SK-N-SH (cell line): ENCODE results near the gene PLB1. TPM values are rescaled to one million over a fixed set of nuclear protein-coding genes. Genes with fewer than 3 reads are reported as not detected.

Experiments
- CTCF ChIA-PET: fragments of 300-600, 350-600 bp; formaldehyde crosslinking; extraction: SDS; loops from one replicate; lab custom pipeline; 2021; lab: Yijun Ruan, JAX
- POLR2A ChIA-PET: fragments of 350-600 bp; sonication (Branson Sonifier 250); formaldehyde crosslinking; extraction: SDS; loops from one replicate; lab custom pipeline; 2020; ENCODE audit warnings: antibody characterized with exemption, inconsistent platforms; lab: Yijun Ruan, JAX
- DNase-seq: peaks from one replicate; pipeline ENCODE4 v3.0.0; 2012
- H2AFZ ChIP-seq: fragments of 200-600 bp; sonication (generic); 2 replicates; pipeline ENCODE4 v1.8.1; 2016; ENCODE audit warnings: antibody characterized with exemption, mild to moderate bottlenecking, low read depth
- H3F3A ChIP-seq: fragments of 200-600 bp; sonication (generic); replicated peaks from 2 replicates; pipeline ENCODE3; 2016; ENCODE audit warnings: antibody characterized with exemption, mild to moderate bottlenecking; ENCODE audit not compliant: insufficient read depth
- H3K27ac ChIP-seq, 2 experiments: fragments of 200-500 bp in 1 of 2; fragments of 200-600 bp in 1 of 2; sonication (Bioruptor generic) in 1 of 2; sonication (generic), shearing (Covaris generic) in 1 of 2; 2 replicates each; pipeline versions ENCODE4 v1.5.1 to v1.6.1; 2014 to 2016; ENCODE audit warnings: low read depth in 2 of 2, inconsistent platforms in 1 of 2, low read length in 1 of 2, mild to moderate bottlenecking in 1 of 2, mixed read lengths in 1 of 2
- H3K27me3 ChIP-seq: fragments of 200-600 bp; sonication (generic), shearing (Covaris generic); 2 replicates; pipeline ENCODE4 v1.6.1; 2016; ENCODE audit warnings: mixed run types; ENCODE audit not compliant: insufficient read depth
- H3K36me3 ChIP-seq, 2 experiments: fragments of 200-500 bp in 1 of 2; fragments of 200-600 bp in 1 of 2; sonication (Bioruptor generic) in 1 of 2; sonication (generic) in 1 of 2; replicated peaks in 1 of 2; 2 replicates each; pipeline versions ENCODE3 to v1.5.1; 2014 to 2016; ENCODE audit warnings: low read length in 1 of 2, mild to moderate bottlenecking in 1 of 2; ENCODE audit not compliant: insufficient read depth in 2 of 2, control insufficient read depth in 1 of 2
- H3K4me1 ChIP-seq, 2 experiments: fragments of 200-500 bp in 1 of 2; fragments of 200-600 bp in 1 of 2; sonication (Bioruptor generic) in 1 of 2; sonication (generic), shearing (Covaris generic) in 1 of 2; 2 replicates each; pipeline versions ENCODE4 v1.5.1 to v1.6.1; 2014 to 2016; ENCODE audit warnings: low read depth in 1 of 2, low read length in 1 of 2, mixed run types in 1 of 2; ENCODE audit not compliant: insufficient read depth in 2 of 2, control insufficient read depth in 1 of 2
- H3K4me2 ChIP-seq: fragments of 200-600 bp; sonication (generic), shearing (Covaris generic); 2 replicates; pipeline ENCODE4 v1.6.1; 2017; ENCODE audit warnings: mixed run types
- H3K4me3 ChIP-seq, 2 experiments: fragments of 200-500 bp in 1 of 2; fragments of 200-600 bp in 1 of 2; sonication (Bioruptor generic) in 1 of 2; sonication (generic), shearing (Covaris generic) in 1 of 2; 2 replicates each; pipeline versions ENCODE4 v1.5.1 to v1.8.1; 2014 to 2016; ENCODE audit warnings: low read depth in 2 of 2, inconsistent platforms in 1 of 2, low read length in 1 of 2, mild to moderate bottlenecking in 1 of 2, mixed read lengths in 1 of 2, moderate library complexity in 1 of 2
- H3K79me2 ChIP-seq: fragments of 200-600 bp; sonication (generic); 2 replicates; pipeline ENCODE4 v1.8.1; 2017; ENCODE audit warnings: mild to moderate bottlenecking; ENCODE audit not compliant: insufficient read depth
- H3K9ac ChIP-seq: fragments of 200-600 bp; sonication (generic); 2 replicates; pipeline ENCODE4 v1.6.1; 2017; ENCODE audit warnings: mixed run types
- H3K9me2 ChIP-seq: fragments of 200-600 bp; sonication (generic); 2 replicates; pipeline ENCODE4 v1.6.1; 2017; ENCODE audit warnings: mixed run types
- H3K9me3 ChIP-seq: fragments of 200-600 bp; sonication (generic); 2 replicates; pipeline ENCODE4 v1.6.1; 2017; ENCODE audit warnings: mixed run types, mild to moderate bottlenecking, moderate library complexity
- H4K20me1 ChIP-seq: fragments of 200-600 bp; sonication (generic); 2 replicates; pipeline ENCODE4 v1.6.1; 2017; ENCODE audit warnings: mild to moderate bottlenecking, mixed run types; ENCODE audit not compliant: insufficient read depth
- ELF1 ChIP-seq: IDR thresholded peaks from 2 replicates; pipeline ENCODE4 v1.4.0; 2012
- EP300 ChIP-seq, 2 experiments: IDR thresholded peaks; 2 replicates each; pipeline versions ENCODE4 v1.4.0 to v1.6.1; 2012; ENCODE audit warnings: borderline replicate concordance in 1 of 2, low read depth in 1 of 2, low read length in 1 of 2
- FOSL2 ChIP-seq: IDR thresholded peaks from 2 replicates; pipeline ENCODE4 v1.4.0; 2012; ENCODE audit warnings: low read depth, mild to moderate bottlenecking, moderate library complexity, borderline replicate concordance
- FOXM1 ChIP-seq: IDR thresholded peaks from 2 replicates; pipeline ENCODE4 v1.4.0; 2012; ENCODE audit warnings: low read depth, mild to moderate bottlenecking
- MXI1 ChIP-seq: IDR thresholded peaks from 2 replicates; pipeline ENCODE4 v1.6.1; 2012; ENCODE audit warnings: mild to moderate bottlenecking, low read depth, low read length, improper control_type of control experiment
- NRF1 ChIP-seq: IDR thresholded peaks from 2 replicates; pipeline ENCODE4 v1.6.1; 2012; ENCODE audit warnings: low read depth, mild to moderate bottlenecking, low read length
- POLR2AphosphoS5 ChIP-seq: IDR thresholded peaks from 2 replicates; pipeline ENCODE4 v1.6.1; 2012; ENCODE audit warnings: low read depth, low read length
- RAD21 ChIP-seq: IDR thresholded peaks from 2 replicates; pipeline ENCODE4 v1.6.1; 2012; ENCODE audit warnings: mild to moderate bottlenecking, low read length
- RXRA ChIP-seq: IDR thresholded peaks from 2 replicates; pipeline ENCODE4 v1.4.0; 2012; ENCODE audit warnings: low read depth, mild to moderate bottlenecking, borderline replicate concordance
- SMC3 ChIP-seq: IDR thresholded peaks from 2 replicates; pipeline ENCODE4 v1.6.1; 2012; ENCODE audit warnings: low read depth, low read length, improper control_type of control experiment
- TEAD4 ChIP-seq: IDR thresholded peaks from 2 replicates; pipeline ENCODE4 v1.4.0; 2012; ENCODE audit warnings: mild to moderate bottlenecking, borderline replicate concordance; ENCODE audit not compliant: insufficient read depth
- YY1 ChIP-seq: IDR thresholded peaks from 2 replicates; pipeline ENCODE4 v1.4.0; 2012; ENCODE audit warnings: low read depth, mild to moderate bottlenecking
- WGBS: methylation state at CpG from one replicate; pipeline ENCODE4 v1.1.6; 2017; ENCODE audit warnings: low lambda C conversion rate; 5-methylcytosine and 5-hydroxymethylcytosine counted together
- polyA plus RNA-seq, 3 experiments: library from polyadenylated mRNA; depleted of rRNA; stranded (reverse); fragments of >200 nt; gene quantifications; 2 replicates each; pipeline ENCODE4 v1.2.3, GENCODE V29; 2012
- TF ChIP-seq, protein P1 (sequence below): IDR thresholded peaks from 2 replicates; pipeline ENCODE4 v1.4.0; 2012; ENCODE audit warnings: low read depth, borderline replicate concordance
- TF ChIP-seq, protein P2 (sequence below): IDR thresholded peaks from 2 replicates; pipeline ENCODE4 v1.4.0; 2012; ENCODE audit warnings: low read depth
- TF ChIP-seq, protein P3 (sequence below): IDR thresholded peaks from 2 replicates; pipeline ENCODE4; 2012

Gene PLB1
- polyA plus RNA-seq, 1 of the 3 experiments (the other 2 are of a cell fraction) = 0.10 TPM

DNA sequence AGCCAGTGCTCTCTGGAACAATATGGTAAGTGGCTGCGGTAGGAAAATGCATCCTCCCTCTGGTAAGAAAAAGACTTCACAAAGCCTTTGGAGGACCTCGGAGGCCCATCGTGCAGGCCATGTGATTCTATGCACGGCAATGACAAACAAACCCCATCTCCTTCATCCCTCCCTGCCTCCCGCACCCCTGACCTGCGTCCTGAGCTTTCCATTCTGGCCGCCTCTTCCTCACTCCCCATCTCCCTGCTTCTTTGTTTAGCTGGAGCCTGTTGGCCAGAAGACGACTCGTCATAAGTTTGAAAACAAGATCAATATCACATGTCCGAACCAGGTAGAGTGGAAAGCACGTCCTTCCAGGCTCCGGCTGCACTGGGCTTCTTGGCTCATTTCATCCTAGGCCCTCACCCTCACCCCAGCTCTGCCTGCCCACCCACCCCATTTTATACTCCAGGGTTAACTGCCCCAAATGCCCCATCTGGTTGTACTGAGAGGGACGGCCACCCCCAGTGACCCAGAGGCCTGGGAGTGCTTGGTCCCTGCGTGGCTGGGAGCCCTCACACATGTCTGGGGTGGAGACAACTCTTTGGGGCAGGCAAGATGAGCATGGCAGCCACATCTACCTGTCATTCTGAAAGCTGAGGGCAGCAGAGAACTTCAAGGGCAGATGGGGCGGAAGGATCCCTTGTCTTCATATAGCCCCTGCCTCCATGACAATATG, 94.0 kb downstream of the PLB1 start:
- no peaks in the 10 kb centered on the region for H3K9me2 ChIP-seq
- H3K4me2 ChIP-seq = no peak overlapping the region
- no peaks in the 10 kb centered on the region for H3K36me3 ChIP-seq
- H3K9me3 ChIP-seq = no peaks in the 10 kb centered on the region
- no peak overlapping the region for H3K4me3 ChIP-seq
- no peaks in the 10 kb centered on the region for H3K79me2 ChIP-seq
- no peaks in the 10 kb centered on the region for H4K20me1 ChIP-seq
- POLR2A ChIA-PET = no interaction called here
- no peaks in the 10 kb centered on the region for H3K27me3 ChIP-seq
- H3F3A ChIP-seq = peaks cover 6% of the 10 kb centered on the region
- DNase-seq = no peak
- 95% methylated on average over 15 of the region's 15 CpGs for WGBS
- peaks cover 8 to 12% of the 10 kb centered on the region in 2 experiments; a peak in 3 of 4 replicates for H3K4me1 ChIP-seq
- H3K27ac ChIP-seq = no peak overlapping the region
- CTCF ChIA-PET = interaction anchor here (1.0 to 1.8 kb wide), 3 partner anchors 13 to 23 kb away, joined by 3 to 7 read pairs (median 4); no protein-coding TSS in a partner anchor
- H3K9ac ChIP-seq = no peak overlapping the region
- TF ChIP-seq, protein P1, sequence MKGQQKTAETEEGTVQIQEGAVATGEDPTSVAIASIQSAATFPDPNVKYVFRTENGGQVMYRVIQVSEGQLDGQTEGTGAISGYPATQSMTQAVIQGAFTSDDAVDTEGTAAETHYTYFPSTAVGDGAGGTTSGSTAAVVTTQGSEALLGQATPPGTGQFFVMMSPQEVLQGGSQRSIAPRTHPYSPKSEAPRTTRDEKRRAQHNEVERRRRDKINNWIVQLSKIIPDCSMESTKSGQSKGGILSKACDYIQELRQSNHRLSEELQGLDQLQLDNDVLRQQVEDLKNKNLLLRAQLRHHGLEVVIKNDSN = no peak
- TF ChIP-seq RAD21 (no peak), SMC3 (no peak), EP300 (IDR thresholded peaks at IDR 0.05; ENCODE audit: borderline replicate concordance in 1 of 2, low read depth in 1 of 2, low read length in 1 of 2) (no peak), FOXM1 (no peak), NRF1 (no peak), MXI1 (no peak), RXRA (no peak), POLR2AphosphoS5 (no peak), TEAD4 (no peak), FOSL2 (no peak), YY1 (no peak), ELF1 (no peak)
- TF ChIP-seq, protein P2, sequence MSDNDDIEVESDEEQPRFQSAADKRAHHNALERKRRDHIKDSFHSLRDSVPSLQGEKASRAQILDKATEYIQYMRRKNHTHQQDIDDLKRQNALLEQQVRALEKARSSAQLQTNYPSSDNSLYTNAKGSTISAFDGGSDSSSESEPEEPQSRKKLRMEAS = no peak
- TF ChIP-seq, protein P3, sequence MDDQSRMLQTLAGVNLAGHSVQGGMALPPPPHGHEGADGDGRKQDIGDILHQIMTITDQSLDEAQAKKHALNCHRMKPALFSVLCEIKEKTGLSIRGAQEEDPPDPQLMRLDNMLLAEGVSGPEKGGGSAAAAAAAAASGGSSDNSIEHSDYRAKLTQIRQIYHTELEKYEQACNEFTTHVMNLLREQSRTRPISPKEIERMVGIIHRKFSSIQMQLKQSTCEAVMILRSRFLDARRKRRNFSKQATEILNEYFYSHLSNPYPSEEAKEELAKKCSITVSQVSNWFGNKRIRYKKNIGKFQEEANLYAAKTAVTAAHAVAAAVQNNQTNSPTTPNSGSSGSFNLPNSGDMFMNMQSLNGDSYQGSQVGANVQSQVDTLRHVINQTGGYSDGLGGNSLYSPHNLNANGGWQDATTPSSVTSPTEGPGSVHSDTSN = no peak
- no peak overlapping the region for H2AFZ ChIP-seq
